GM21786 (cell line): ENCODE data around the gene KIF5A.
"Not testable (repeated sequence)": the region's sequence is repeated elsewhere in the genome, so short reads cannot be mapped to it uniquely, and the experiment has no call there.

Experiments
- ATAC-seq: cut with Tn5 transposase; IDR thresholded peaks from one replicate; pipeline ENCODE4 v1.9.1; 2021; ENCODE audit not compliant: unreplicated experiment

The KIF5A gene

DNA sequence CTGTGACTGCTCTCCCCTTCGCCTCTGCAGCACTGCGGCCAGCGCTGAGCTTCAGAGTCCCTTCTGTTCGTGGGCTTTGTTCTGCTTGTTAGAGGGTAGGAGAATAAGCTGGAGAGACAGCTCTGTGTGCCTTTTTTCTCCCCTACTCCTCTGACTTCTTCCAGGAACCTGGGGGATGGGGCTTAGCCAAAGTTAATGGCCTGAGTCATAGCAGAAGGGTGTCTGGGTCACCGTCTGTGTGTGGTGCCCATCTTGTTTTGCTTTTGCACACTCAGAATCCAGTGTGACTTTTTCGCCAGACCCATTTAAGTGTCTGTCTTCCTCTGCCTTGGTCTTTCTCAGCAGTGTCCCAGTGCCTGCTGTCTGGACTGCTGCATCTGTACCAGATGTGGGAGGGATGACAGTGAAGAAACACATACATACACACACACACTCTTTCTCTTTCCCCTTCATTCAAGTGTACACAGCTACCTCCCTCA, 3.0 kb downstream of the KIF5A start:
- ATAC-seq, result no peak

DNA sequence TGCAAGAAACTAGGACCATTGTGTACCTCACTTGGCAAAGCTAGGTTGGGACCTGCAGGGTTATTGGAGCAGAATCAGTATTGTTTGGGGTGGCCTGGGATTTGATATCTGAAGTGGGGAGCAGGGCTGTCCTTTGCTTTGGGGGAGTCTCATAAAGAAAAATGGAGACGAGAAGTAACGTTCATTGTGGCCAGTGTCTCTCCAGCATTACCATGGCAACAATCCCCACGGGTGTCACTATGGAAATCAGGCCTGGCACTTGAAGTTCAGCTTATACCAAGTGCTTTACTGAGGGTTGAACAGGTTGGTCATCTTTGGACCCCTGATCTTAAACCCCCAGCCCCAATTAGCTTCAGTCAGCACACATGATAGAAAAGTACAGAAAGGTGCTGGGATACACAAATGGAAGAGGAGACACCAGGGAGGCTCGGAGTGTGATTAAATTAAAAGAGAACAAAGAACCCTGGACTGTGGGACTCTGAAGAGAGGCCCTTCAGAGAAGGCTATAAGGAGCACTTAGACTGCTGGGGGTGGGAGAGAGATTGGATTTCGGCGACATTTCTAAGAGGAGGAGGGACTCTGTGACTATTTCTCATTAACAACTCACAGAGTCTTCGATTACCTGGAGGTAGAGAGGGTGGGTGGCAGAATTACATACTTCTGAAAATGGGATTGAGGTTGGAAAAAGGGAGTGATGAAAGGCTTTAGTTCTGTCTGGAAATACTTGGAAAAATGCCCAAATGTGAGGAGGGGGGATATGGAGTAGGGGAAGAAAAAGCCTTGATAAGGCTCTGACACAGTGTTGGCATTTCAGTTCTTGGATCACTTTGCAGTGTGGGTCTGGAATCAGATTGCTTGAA, 3.7 kb downstream of the KIF5A start:
- ATAC-seq, result no peak

- no peak for ATAC-seq
Measured at GRCh38 chr12:57554453-57554852, 4.6 kb downstream of the KIF5A start.

DNA sequence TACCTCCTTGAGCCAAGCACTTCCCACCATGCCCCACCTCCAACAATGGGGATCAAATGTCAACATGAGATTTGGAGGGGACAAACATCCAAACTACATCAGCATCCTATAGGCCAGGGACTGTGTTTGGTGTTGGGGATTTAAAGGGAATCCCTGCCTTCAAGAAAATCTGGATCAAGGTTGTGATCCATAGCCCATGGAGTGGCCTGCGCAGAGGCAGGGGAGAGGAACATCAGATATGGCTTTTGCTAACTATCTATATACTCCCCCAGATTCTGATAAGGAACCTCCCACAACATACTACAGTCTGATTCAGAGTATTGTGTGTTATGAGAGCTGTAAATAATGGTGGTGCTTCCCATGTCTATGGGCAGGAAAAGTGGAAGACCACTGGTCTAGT, 5.1 kb downstream of the KIF5A start:
- no peak for ATAC-seq

DNA sequence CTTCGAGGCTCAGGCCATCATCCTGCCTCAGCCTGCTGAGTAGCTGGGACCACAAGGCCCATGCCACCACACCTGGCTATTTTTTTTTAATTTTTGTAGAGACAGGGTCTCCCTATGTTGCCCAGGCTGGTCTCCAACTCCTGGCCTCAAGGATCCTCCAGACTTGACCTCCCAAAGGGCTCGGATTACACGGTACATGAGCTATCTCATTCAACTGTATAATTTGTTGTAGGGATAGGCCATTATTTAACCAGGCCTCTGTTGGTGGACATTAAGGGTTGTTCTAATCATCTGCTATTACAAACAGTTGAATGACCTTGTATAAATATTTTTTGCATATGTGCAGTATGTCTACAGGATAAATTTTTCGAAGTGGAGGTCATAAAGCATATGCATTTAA, 9.0 kb downstream of the KIF5A start:
- ATAC-seq, result no peak

GRCh38 chr12:57560516-57560915, 10.7 kb downstream of the KIF5A start:
- ATAC-seq, result no peak

- ATAC-seq, result not testable (repeated sequence)
Measured at GRCh38 chr12:57561117-57561516, 11.3 kb downstream of the KIF5A start.

GRCh38 chr12:57563358-57563757, 13.5 kb downstream of the KIF5A start:
- ATAC-seq, result no peak

- no peak for ATAC-seq
Measured at GRCh38 chr12:57564178-57564740, 14.4 kb downstream of the KIF5A start.

DNA sequence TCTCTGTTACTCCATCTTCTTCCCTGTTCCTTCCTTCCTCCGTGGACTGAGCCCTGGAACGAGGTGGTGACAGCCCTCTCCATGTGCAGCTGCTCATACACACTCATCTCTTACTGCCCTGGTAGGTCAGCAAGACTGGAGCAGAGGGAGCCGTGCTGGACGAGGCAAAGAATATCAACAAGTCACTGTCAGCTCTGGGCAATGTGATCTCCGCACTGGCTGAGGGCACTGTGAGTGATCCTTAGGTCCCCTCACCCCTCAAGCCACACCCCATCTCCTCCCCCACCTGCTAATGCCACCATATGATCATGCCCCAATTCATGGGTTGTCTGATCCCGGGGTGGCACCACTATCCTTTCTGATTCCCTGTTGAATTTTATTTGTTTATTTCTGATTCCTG, 19.0 kb downstream of the KIF5A start:
- ATAC-seq, result no peak

- no peak for ATAC-seq
Measured at GRCh38 chr12:57569858-57570257, 20.0 kb downstream of the KIF5A start.

DNA sequence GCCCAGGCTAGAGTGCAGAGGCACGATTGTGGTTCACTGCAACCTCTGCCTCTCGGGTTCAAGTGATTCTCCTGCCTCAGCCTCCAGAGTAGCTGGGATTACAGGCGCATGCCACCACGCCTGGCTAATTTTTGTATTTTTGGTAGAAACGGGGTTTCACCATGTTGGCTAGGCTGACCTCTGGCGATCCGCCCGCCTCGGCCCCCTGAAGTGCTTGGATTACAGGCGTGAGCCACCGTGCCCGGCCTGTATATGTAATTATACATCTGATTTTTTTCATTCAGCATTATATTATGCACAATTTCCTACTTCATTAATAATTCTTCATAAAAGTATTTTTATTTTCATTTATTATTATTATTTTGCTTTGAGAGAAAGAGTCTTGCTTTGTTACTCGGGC, 20.6 kb downstream of the KIF5A start:
- ATAC-seq, result not testable (repeated sequence)

DNA sequence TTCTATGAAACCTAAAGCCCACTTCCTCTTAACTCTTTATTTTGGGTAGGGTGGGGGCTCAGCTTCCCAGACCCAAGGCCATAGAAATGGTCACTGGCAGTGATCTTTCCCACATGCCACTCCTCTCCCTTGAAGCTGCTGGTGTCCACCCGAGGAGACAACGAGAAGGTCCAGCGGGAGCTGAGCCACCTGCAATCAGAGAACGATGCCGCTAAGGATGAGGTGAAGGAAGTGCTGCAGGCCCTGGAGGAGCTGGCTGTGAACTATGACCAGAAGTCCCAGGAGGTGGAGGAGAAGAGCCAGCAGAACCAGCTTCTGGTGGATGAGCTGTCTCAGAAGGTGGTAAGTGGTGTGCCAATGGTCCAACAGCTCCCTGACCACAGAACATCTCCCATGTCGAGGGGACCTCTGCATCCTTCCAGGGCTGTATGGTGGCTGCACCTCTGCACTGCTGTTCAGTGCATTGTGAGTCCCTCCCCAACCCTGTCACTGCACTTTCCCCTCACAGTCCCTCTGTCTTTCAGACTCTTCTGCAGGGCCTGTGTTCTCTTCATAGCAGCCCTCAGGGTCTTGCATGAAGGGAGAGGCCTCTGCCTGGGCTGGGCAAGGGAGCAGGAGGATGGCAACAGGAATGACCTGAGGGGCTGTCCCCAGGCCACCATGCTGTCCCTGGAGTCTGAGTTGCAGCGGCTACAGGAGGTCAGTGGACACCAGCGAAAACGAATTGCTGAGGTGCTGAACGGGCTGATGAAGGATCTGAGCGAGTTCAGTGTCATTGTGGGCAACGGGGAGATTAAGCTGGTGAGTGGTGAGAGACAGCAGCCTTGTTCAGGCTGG, 22.3 kb downstream of the KIF5A start:
- no peak for ATAC-seq

DNA sequence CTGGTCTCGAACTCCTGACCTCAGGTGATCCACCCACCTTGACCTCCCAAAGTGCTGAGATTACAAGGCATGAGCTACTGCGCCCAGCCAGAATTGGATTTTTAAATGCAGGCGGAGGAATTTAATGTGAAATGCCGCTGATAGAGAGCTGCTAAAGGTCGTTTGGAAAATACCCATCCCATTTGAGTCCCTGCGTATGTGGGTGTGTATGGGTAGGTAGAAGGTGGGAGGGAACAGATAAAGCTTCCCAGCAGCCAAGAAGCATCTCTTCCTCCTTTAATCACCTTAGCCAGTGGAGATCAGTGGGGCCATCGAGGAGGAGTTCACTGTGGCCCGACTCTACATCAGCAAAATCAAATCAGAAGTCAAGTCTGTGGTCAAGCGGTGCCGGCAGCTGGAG, 25.0 kb downstream of the KIF5A start:
- ATAC-seq, result no peak

GRCh38 chr12:57575771-57576612, 26.1 kb downstream of the KIF5A start:
- ATAC-seq, result no peak

- ATAC-seq, result no peak
Measured at GRCh38 chr12:57576613-57577160, 26.8 kb downstream of the KIF5A start.

DNA sequence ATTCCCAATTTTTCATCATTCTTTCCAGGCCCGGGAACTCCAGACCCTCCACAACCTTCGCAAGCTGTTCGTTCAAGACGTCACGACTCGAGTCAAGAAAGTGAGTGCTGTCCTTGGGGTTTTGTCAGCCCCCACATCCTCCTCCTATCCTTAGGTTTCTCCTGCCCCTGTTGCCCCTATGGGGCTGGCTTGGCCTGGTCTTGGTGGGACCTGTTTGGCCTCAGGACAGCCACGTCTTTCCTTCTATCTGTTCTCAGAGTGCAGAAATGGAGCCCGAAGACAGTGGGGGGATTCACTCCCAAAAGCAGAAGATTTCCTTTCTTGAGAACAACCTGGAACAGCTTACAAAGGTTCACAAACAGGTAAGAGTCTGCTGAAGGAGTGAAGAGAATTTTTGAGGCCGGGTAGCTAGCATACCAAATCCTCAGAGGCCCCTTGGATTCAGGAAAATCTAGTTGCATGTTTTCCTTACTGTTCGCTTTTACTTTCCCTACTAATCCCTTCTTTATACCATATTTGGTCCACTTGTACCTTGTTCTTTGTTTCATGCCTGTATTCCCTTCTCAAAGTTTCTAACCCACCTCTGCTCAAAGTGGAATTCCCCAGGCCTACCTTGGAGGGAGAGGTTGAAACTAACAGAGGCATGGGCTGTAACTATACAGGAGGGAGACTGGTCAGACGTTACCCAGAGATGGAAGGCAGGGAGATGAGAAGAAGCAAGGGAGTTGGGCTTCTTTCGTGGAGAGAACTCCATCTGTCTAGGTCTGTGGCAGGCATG, 28.3 kb downstream of the KIF5A start:
- no peak for ATAC-seq

DNA sequence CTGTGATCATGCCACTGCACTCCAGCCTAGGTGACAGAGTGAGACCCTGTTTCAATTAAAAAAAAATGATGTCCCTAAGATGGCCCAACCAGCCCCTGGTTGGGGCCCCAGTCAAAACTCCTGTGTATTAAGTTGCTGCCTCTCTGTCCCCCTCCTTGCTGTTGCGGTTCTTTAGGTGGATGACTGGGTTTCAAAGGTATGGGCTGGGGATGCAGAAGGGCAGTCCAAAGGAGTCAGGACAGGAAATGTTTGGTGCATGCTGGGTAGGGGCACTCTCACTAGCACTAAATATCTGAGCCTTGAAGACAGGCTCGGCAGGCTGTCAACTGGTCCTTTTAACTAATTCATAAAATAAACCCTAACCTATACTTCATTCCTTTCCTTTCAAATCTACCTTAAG, 29.2 kb downstream of the KIF5A start:
- no peak for ATAC-seq

DNA sequence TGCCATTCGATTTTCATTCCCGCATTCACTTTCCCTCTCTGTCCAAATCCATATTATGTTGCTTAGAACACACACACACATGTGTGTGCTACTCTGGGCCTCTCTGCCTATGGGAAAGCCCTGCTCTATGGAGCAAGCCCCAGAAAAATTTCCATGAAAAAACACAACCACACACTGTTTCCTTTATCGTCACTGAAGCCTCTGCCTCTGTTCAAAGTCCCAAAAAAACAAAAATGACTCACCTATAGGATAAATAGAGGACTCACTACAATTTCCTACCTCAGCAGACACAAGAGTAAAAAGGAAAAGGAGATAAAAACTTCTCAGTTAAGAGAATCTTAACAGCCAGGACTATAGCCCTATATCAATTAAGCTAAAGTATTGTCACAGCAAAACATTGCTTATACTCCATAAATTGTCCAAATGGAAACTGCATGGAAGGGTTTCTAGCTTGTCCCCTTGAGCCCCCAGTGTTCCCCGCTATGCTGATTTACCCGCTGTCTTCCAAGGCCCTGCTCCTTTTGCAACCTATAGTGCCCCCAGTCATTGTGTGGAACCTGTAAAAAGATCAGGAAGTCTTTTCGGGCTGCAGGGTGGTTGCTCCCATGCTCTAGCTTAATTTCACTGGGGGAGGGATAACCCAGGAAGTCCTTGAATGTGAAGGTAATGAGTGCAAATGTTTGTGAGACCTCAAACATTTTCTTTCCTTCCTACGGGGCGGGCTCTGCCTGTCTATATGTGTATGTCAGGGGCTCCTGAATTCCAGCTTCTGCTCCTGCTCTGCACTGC, 30.0 kb downstream of the KIF5A start:
- no peak for ATAC-seq
